ENCODE results near the gene OR6C70. TPM values are rescaled to one million over a fixed set of nuclear protein-coding genes. Genes with fewer than 3 reads are reported as not detected.

The OR6C70 gene
- total and polyA plus RNA-seq, 9 of the 15 experiments (the other 6 are each of a cell fraction or from before 2014, with no cell fraction given) = not detected

GRCh38 chr12:55499810-55500252, 29.9 kb upstream of the OR6C70 start:
- intact Hi-C loops (cut with micrococcal nuclease) (no loop called here), in situ Hi-C loops (cut with MboI) (no loop called here)
- ATAC-seq (peak; percentile 67), FAIRE-seq (peak; percentile 54), DNase-seq (ENCODE audit: extremely low read depth in 1 of 4, low spot score in 3 of 4) (peak in 2 of 4 experiments; percentile 16 to 36)
- peaks cover 0 to 13% of the 10 kb centered on the region in 2 experiments; a peak in 1 of 5 replicates for H3K4me1 ChIP-seq (replicated peaks in 1 of 2; ENCODE audit: control insufficient read depth in 2 of 2, insufficient read depth in 2 of 2, low read length in 2 of 2)
- ChIA-PET CTCF (ENCODE audit: low intra/inter-chr PET ratio) (no interaction called here), POLR2A (interaction anchor here (1.1 kb wide), 1 partner anchor 19 kb away, joined by 3 read pairs; no protein-coding TSS in a partner anchor)
- no peak overlapping the region for H3K9ac ChIP-seq (ENCODE audit: insufficient read depth in 1 of 2, low read depth in 2 of 2, low read length in 2 of 2)
- H3K36me3 ChIP-seq (ENCODE audit: control insufficient read depth, insufficient read depth, low read length) = no peaks in the 10 kb centered on the region
- H4K20me1 ChIP-seq (replicated peaks; ENCODE audit: control insufficient read depth, insufficient read depth, low read length) = no peaks in the 10 kb centered on the region
- no peak for TF ChIP-seq LCOR (CRISPR knock-in tag; IDR thresholded peaks at IDR 0.05)
- TF ChIP-seq PBX2 (CRISPR knock-in tag; IDR thresholded peaks at IDR 0.05; ENCODE audit: low read depth) = no peak
- TF ChIP-seq PBX2 (tag; conservative IDR thresholded peaks at IDR 0.05; ENCODE audit: low read depth) = 0 out of 2 replicates have a peak, but pooled peaks have one; percentile 24
- TF ChIP-seq ZNF644 (tag; IDR thresholded peaks at IDR 0.05; ENCODE audit: low read depth) = no peak
- peak; percentile 38 for TF ChIP-seq MEIS2 (IDR thresholded peaks at IDR 0.05; ENCODE audit: partially characterized antibody)
- peak; percentile 51 for TF ChIP-seq ARID1B (IDR thresholded peaks at IDR 0.05)
- TF ChIP-seq FOXA3 (CRISPR knock-in tag; conservative IDR thresholded peaks at IDR 0.05 in 1 of 2, IDR thresholded peaks at IDR 0.05 in 1 of 2) = 0 out of 4 replicates have a peak, but pooled peaks of 1 of the 2 experiments have one; percentile 39
- TF ChIP-seq TEAD4 (IDR thresholded peaks at IDR 0.05; ENCODE audit: low read length) = peak; percentile 50; the same call in 1 of the 2 replicates
- TF ChIP-seq TEAD4 (CRISPR knock-in tag; IDR thresholded peaks at IDR 0.05; ENCODE audit: borderline replicate concordance) = no peak
- TF ChIP-seq CBFA2T2 (conservative IDR thresholded peaks at IDR 0.05) = peak; percentile 39
- TF ChIP-seq CXXC5 (CRISPR knock-in tag; IDR thresholded peaks at IDR 0.05) = no peak
- TF ChIP-seq ZNF282 (CRISPR knock-in tag; IDR thresholded peaks at IDR 0.05) = no peak
- peak; percentile 14; the same call in 1 of the 2 replicates for TF ChIP-seq NCOR1 (IDR thresholded peaks at IDR 0.05)
- peak; percentile 53 for TF ChIP-seq TAL1 (IDR thresholded peaks at IDR 0.05)
- peak; percentile 68 for TF ChIP-seq CBFA2T3 (IDR thresholded peaks at IDR 0.05)
- H3K4me3 ChIP-seq = no peak overlapping the region
- H3K9me3 ChIP-seq (replicated peaks; ENCODE audit: control insufficient read depth, insufficient read depth, low read depth, low read length) = no peaks in the 10 kb centered on the region
- H3K79me2 ChIP-seq (ENCODE audit: control insufficient read depth, insufficient read depth, low read length) = no peaks in the 10 kb centered on the region
- H3K27ac ChIP-seq (ENCODE audit: extremely low read depth, low read depth, low read length) = no peak overlapping the region
- H3K9me1 ChIP-seq (ENCODE audit: control insufficient read depth, insufficient read depth, low read length) = no peaks in the 10 kb centered on the region
- 0% methylated on average over 2 of the region's 2 CpGs for WGBS (ENCODE audit: insufficient coverage, low coverage, missing lambda C conversion rate)
- H2AFZ ChIP-seq (ENCODE audit: low read depth, low read length) = peak overlapping the region; percentile 10; the same call in 1 of the 2 replicates
- BruUV-seq (replicated peaks) = no TSS peak
- no peaks in the 10 kb centered on the region for H3K27me3 ChIP-seq (ENCODE audit: control insufficient read depth in 2 of 2, insufficient read depth in 2 of 2, low read length in 2 of 2)
- peak overlapping the region; percentile 42; the same call in 1 of the 2 replicates for H3K4me2 ChIP-seq (ENCODE audit: insufficient read depth, low read length)

Measured in K562 (cell line).